Measurements from ENCODE around the gene IRAK1BP1.
"Not testable (repeated sequence)": the region's sequence is repeated elsewhere in the genome, so short reads cannot be mapped to it uniquely, and the experiment has no call there.

IRAK1BP1 gene

GRCh38 chr6:78867370-78868040, at the start of gene IRAK1BP1:
TSS of gene IRAK1BP1 (plus strand) at chr6:78867551. CDS start at chr6:78867577, 26 bp downstream.
- peak; percentile 65 to 69 for DNase-seq

DNA sequence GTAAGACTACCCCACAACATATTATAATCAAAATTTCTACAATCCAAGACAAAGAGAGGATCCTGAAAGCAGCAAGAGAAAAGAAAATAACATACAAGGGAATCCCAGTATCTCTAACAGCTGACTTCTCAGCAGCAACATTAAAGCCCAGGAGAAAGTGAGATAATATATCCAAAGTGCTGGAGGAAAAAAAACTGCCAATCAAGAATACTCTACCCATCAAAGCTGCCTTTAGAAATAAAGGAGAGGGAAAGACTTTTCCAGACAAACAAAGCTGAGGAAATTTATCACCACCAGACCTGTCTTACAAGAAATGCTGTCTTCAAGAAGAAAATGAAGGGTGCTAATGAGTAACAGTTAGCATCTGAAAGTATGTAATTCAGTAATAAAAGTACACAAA, 43.3 kb upstream of the IRAK1BP1 start:
- no peak for DNase-seq

- DNase-seq = no peak
These were observed 37.9 kb upstream of the IRAK1BP1 start for GRCh38 chr6:78829407-78829806.

- DNase-seq = no peak
These were observed 36.5 kb upstream of the IRAK1BP1 start for GRCh38 chr6:78830805-78831204.

DNA sequence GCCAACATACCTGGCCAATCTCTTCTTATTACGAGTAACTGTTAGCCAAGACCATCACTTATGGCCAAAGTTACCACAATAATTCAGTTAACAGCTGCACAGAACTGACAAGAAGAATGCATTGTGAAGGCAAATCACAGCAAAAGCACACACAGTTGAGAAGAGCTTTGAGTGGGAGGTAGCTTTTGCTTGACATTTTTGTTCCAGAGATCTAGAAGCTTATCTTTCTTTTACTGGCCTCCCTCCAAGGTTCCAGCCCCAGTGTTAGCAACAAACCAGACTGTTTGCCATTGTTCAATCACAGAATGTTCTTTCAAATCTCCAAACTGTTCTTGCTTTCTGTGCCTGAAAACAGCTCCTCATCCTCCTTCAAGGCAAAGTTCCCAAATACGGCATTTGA, 35.9 kb upstream of the IRAK1BP1 start:
- DNase-seq = no peak

DNA sequence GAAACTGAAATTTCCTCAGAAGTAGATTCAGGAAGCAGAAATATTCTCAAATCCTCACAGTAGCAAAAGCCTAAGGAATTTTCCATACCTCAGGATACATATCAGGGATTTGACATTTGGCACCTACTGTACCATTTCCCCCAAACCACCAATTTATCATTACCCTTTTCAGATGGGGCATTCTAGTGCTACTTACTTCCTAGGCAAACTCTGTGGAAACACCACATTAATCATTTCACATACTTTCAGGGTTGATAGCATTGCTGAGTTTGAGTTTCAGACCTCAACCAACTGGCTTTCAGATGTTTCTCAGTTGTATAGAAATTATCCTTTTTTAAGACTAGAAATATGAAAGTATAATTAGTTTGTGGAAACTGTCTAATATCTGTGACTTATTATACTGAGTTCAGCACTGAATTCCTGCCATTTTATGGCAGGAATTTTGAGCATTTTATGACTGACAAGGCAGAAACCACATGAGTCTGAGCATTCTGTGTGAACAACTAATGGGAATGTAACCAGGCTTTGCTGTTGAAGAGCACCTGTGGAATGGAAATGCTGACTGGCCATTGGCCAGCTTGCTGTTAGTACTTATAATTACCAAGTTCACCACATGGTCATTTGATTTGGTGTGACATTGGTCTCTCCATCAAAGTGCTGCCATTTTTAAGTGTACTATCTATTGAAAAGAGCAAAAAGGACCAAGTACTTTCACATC, 35.1 kb upstream of the IRAK1BP1 start:
- no peak for DNase-seq

DNA sequence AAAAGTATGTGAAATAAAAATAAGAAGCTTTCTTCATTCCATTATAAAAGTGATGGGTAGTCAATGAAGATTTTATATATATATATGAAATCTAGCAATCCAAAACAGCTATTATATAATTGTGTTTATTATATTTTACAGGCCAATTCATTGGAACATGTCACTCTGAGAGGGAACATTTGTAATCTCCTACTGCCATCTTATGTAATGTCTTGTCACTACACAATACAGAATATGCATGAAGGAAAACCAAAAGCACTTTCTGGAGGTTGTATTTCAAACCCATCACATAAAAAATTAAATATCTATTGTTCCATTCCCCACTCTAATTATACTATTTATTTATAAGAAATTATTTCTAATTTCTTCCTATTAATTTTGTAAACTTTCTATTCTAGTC, 31.5 kb upstream of the IRAK1BP1 start:
- DNase-seq = no peak

DNA sequence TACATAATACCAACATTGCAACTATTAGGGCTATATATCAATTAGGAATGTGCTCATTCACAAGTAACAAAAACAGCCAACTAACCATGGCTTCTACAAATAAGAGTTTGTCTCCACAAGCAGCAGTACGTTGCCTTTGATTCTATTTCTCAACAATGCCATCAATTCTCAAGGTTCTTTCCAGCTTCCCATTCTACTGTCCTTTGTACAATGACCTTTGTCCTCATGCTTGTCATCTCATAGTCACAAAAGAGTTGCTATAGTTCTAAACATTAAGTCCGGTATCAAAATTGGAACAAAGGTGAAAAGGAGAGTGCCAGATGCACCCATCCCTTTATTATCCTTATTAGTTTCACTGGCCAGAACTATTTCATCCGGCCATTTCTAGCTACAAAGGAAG, 30.8 kb upstream of the IRAK1BP1 start:
- no peak for DNase-seq

DNA sequence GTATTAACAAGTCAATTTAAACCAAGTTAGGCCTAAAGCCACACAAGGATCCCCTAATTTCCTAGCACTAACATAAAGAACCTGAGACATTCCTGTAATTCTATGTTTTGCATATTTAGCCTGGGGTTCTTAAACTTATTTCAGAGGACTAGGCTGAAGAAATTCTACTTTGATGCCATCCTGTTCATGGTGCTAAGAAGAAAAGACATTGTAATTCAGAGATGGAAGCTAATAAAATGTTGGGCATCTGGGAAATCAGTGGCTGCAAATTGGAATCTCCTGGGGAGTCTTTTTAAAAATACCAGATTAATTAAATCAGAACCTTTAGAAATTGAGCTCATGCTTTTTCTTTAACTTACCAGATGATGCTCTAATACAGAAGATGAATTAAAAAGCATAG, 26.2 kb upstream of the IRAK1BP1 start:
- DNase-seq = no peak

- no peak for DNase-seq
These were observed 24.4 kb upstream of the IRAK1BP1 start for GRCh38 chr6:78842953-78843352.

DNA sequence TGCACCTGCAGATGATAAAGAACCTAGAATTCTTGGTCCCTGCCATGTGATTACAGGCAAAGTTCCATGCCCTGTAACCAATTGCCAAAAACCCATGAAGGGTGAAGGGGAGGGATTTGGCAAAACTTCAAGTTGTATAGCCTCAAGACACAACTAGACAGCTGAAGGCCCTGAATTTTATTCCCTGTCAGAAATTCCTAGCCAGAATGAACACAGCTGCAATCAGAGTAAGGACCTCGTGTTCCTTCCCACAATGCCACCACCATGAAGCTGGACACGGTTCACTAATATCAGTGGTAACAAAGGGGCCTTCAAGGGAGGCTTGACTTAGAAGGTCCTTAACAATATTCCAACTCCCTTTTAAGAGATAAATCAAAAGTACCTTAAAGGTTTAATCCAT, 22.5 kb upstream of the IRAK1BP1 start:
- no peak for DNase-seq

GRCh38 chr6:78845567-78845966, 21.8 kb upstream of the IRAK1BP1 start:
- DNase-seq = no peak

DNA sequence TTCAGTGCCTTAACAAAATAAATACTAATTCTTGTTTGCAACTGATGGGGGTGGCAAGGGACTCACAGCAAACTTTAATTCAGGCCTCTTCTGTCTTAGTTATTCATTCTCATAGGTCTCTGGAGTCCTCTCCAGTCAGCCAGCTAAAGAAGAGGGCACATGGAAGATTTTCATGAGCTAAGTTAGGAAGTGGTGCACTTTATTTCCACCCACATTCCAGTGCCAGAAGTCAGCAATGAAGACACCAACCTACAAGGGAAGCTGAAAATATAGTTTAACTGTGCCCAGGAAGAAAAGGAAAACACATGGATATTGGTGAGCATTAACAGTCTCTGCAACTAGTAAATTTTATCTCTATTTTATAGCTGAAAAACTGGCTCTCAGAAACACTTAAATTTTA, 16.7 kb upstream of the IRAK1BP1 start:
- DNase-seq = no peak

- DNase-seq = no peak
These were observed 16.2 kb upstream of the IRAK1BP1 start for GRCh38 chr6:78851156-78851555.

DNA sequence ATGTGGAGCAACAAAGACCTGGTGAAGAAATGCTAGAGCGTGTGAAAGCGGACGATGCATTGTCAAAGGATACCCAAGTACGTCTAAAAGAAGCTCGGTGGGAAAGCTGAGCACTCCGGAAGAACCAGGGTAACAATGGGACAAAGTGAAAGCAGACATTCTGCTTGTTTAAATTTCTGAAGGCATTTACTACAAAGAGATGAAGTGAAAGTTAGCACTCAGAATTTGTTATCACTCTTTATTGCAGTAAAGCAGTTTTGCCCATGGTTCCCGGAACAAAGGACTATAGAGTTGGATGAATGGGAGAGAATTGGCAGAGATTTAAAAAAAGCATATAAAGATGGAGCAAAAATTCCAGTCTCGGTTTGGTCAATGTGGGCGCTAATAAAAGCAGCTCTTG, 12.8 kb upstream of the IRAK1BP1 start:
- DNase-seq = no peak

DNA sequence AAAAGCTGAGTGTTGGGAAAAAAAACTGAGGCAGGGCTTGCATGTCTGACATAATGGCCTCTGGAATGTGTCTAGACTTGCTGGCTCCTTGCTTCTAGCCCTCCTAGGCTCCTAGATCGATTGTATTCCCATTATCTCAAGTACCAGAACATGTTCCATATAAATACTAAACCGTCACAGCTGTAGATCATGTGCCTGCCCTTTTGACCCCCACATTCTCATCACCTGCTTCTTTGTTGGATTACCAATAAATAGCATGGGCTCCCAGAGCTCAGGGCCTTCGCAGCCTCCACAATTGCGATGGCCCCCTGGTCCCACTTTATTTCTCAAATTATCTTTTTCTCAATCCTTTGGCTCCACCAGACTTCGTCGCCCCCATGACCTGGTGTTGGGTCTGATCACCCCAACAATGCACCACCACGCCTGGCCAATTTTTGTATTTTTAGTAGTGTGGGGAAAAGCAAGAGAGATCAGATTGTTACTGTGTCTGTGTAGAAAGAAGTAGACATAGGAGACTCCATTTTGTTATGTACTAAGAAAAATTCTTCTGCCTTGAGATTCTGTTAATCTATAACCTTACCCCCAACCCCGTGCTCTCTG, 8.9 kb upstream of the IRAK1BP1 start:
- DNase-seq = not testable (repeated sequence)

DNA sequence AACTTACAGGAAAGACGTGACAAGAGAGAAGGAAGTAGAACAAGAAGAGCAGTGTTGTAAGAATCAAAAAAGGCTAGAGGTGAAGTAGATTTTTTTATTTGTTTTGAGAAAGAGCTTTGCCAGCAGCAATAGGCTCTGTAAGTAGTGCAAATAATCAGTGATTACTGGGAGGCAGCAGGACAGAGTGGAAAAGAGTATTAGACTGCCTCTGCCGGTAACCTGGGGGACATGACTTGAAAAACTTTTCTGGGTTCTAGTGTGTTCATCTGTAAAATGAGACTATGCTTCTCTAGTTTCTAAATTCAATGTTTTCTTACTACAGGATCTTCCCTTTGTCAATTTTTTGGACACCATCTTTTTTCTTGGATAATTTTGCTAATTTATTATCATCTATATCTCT, 5.8 kb upstream of the IRAK1BP1 start:
- DNase-seq = no peak

- DNase-seq = no peak
These were observed 3.8 kb upstream of the IRAK1BP1 start for GRCh38 chr6:78863576-78863975.

DNA sequence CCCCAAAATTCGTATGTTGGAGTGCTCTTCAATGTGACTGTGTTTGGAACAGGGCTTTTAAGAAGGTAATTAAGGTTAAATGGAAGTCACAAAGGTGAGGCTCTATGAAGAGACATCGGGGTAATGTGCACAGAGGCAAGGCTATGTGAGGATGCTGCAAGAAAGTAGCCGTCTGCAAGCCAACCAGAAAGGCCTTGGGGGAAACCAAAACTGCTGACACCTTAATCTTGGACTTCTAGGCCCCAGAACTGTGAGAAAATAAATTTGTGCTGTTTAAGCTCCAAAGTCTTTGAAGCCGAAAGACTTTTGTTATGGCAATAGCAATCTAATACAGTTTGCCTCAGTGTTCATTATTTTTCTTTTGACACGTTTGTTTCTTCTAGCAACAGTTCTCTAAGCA, 2.4 kb upstream of the IRAK1BP1 start:
- no peak for DNase-seq

DNA sequence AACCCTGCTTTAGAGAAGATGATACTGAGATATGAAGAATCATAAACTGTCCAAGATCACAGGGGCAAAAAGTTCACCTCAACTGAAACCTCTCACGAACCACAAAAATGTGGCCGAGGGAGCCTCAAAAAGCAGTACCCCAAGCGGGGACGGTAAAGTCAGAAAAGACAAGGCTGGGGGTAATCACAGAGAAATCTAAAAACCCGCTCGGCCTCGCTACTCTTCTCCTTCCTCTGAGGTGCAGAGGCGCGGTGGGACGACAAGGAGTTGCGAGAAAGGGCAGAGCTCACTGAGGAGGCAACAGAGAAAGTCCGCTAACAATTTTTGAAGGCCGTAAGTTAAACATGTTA, 356 bp upstream of the IRAK1BP1 start:
- DNase-seq = no peak

DNA sequence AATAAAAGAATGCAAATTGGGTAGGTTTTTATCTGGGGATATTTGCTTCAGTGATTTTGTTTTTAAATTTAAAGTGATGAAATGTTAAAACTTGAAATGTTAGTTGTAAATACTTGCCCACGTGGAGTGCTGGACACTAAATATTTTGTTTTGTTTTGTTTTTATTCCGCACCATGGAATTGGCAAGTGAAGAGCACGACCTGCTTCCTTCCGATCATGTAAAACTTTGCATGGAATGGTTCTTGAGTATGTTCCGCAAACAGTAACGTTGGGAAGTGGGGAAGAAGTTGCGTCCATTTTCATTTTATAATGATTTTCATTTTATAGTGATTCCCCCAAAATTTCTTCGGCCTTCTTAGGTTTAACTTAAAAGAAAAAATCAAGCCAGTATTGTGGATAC, 765 bp downstream of the IRAK1BP1 start:
- no peak for DNase-seq

DNA sequence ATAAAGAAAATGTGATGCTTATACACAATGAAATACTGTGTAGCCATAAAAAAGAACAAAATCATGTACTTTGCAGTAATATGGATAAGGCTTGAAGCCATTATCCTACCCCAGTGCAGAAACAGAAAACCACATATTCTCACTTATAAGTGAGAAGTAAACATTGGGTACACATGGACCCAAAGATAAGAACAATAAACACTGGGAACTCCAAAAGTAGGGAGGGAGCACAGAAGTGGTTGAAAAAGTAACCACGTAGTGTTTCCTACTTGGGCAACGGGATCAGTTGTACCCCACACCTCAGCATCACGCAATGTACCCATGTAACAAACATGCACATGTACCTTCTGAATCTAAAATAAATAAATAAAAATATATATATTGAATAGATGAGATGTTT, 8.2 kb downstream of the IRAK1BP1 start:
- DNase-seq = no peak

- DNase-seq = no peak
These were observed 16.3 kb downstream of the IRAK1BP1 start for GRCh38 chr6:78883651-78884050.

DNA sequence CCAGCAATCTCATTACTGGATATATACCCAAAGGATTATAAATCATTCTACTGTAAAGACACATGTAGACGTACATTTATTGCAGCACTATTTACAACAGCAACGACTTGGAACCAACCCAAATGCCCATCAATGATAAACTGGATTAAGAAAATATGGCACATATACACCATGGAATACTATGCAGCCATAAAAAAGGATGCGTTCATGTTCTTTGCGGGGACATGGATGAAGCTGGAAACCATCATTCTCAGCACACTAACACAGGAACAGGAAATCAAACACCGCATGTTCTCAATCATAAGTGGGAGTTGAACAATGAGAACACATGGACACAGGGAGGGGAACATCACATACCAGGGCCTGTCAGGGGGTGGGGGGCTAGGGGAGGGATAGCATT, 22.6 kb downstream of the IRAK1BP1 start:
- not testable (repeated sequence) for DNase-seq

DNA sequence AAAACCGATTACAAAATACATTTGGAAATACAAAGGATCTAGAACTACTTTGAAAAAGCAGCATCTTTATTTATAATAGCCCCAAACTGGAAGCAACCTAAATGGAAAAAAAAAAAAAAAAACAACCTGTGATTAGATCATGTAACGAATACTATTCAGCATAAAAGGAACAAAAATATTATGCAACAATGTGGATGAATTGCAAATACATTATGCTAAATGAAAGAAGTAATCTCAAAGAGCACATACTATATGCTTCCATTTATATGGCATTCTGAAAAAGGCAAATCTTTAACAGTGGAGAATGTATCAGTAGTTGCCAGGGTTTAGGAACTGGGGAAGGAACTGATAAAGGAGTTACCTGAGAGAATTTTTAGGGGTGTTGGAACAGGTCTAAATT, 28.9 kb downstream of the IRAK1BP1 start:
- no peak for DNase-seq
